ENCODE measurements around the gene CAMK2A.

- TF ChIP-seq MYC (IDR thresholded peaks at IDR 0.05; ENCODE audit: low read depth, low read length) (no peak), POLR2AphosphoS5 (IDR thresholded peaks at IDR 0.05; ENCODE audit: insufficient read depth, low read depth, low read length) (no peak), EZH2 (IDR thresholded peaks at IDR 0.05; ENCODE audit: borderline replicate concordance, low read depth, low read length, severe bottlenecking) (no peak), POLR2A (IDR thresholded peaks at IDR 0.05; ENCODE audit: low read depth, low read length) (no peak), GATA2 (IDR thresholded peaks at IDR 0.05; ENCODE audit: insufficient read depth, insufficient read length, low read depth, low read length) (no peak), JUN (IDR thresholded peaks at IDR 0.05; ENCODE audit: borderline replicate concordance, insufficient read depth, insufficient read length, low read depth) (no peak)
- TF ChIP-seq, protein P1, sequence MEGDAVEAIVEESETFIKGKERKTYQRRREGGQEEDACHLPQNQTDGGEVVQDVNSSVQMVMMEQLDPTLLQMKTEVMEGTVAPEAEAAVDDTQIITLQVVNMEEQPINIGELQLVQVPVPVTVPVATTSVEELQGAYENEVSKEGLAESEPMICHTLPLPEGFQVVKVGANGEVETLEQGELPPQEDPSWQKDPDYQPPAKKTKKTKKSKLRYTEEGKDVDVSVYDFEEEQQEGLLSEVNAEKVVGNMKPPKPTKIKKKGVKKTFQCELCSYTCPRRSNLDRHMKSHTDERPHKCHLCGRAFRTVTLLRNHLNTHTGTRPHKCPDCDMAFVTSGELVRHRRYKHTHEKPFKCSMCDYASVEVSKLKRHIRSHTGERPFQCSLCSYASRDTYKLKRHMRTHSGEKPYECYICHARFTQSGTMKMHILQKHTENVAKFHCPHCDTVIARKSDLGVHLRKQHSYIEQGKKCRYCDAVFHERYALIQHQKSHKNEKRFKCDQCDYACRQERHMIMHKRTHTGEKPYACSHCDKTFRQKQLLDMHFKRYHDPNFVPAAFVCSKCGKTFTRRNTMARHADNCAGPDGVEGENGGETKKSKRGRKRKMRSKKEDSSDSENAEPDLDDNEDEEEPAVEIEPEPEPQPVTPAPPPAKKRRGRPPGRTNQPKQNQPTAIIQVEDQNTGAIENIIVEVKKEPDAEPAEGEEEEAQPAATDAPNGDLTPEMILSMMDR (IDR thresholded peaks at IDR 0.05; ENCODE audit: extremely low read depth in 1 of 2, insufficient read depth in 1 of 2, low read depth in 1 of 2, low read length in 2 of 2) = no peak
Observed at GRCh38 chr5:150186897-150187296, 102.7 kb downstream of the CAMK2A start.

Measured in endothelial cell of umbilical vein (primary cell).